ENCODE data around the gene CBFA2T3.

GRCh38 chr16:88881007-88881615 lies 95.9 kb downstream of the CBFA2T3 start:
- no peak for TF ChIP-seq CTCF (IDR thresholded peaks at IDR 0.05)
- TF ChIP-seq POLR2A (IDR thresholded peaks at IDR 0.05), result no peak
- no peak for TF ChIP-seq EP300 (IDR thresholded peaks at IDR 0.05; ENCODE audit: low read depth)
- TF ChIP-seq POLR2AphosphoS5 (IDR thresholded peaks at IDR 0.05), result no peak
